Tibial artery (tissue), 4 donors: Measurements from ENCODE around the gene MYO1G.

Experiments used
- DNase-seq, 2 donors: peaks; one replicate each; pipeline ENCODE4 v3.0.0-alpha.2; 2019
- H3K27ac ChIP-seq, 2 donors: fragments of 200-600 bp; sonication (generic) in 1 of 2; 1 replicate in 1 of 2; 2 replicates in 1 of 2; pipeline ENCODE4 v1.5.1; 2018 to 2019; ENCODE audit warnings: mild to moderate bottlenecking in 1 of 2
- H3K27me3 ChIP-seq, 2 donors: fragments of 200-600 bp; sonication (generic) in 1 of 2; one replicate each; pipeline versions ENCODE4 v1.5.1 to v1.6.0; 2016 to 2019
- H3K36me3 ChIP-seq, 3 donors: fragments of 200-600 bp; sonication (generic) in 2 of 3; one replicate each; pipeline ENCODE4 v1.5.1; 2016 to 2019; ENCODE audit warnings: mild to moderate bottlenecking in 2 of 3
- H3K4me1 ChIP-seq, 4 donors: fragments of 200-600 bp; sonication (generic) in 2 of 4; 1 replicate in 3 of 4; 2 replicates in 1 of 4; pipeline ENCODE4 v1.5.1; 2016 to 2019
- H3K4me3 ChIP-seq, 2 donors: fragments of 200-600 bp; sonication (generic) in 1 of 2; 1 replicate in 1 of 2; 2 replicates in 1 of 2; pipeline ENCODE4 v1.5.1; 2018 to 2019; ENCODE audit warnings: mild to moderate bottlenecking in 2 of 2
- H3K9me3 ChIP-seq, 3 donors: fragments of 200-600 bp; sonication (generic) in 1 of 3; one replicate each; pipeline ENCODE4 v1.5.1; 2016 to 2019
- intact Hi-C: fragments of 100-400 bp; cut with DNase I; formaldehyde crosslinking; loops from one replicate; pipeline ENCODE4 v1.15.0; 2023; ENCODE audit warnings: low total_unique reads
- TF ChIP-seq, protein P1 (sequence below), 2 experiments: fragments of 200-600 bp in 1 of 2; fragments of 450-650 bp in 1 of 2; IDR thresholded peaks; one replicate each; pipeline ENCODE4 v1.5.1; 2017 to 2019; ENCODE audit warnings: antibody characterized with exemption in 2 of 2, mild to moderate bottlenecking in 1 of 2, moderate library complexity in 1 of 2

MYO1G gene

GRCh38 chr7:45001138-45001694 lies 22.4 kb upstream of the MYO1G start:
- H3K27me3 ChIP-seq: no peaks in the 10 kb centered on the region
- H3K9me3 ChIP-seq: no peaks in the 10 kb centered on the region
- H3K4me1 ChIP-seq: peaks cover 0 to 17% (median 15%) of the 10 kb centered on the region in 4 donors
- no peaks in the 10 kb centered on the region for H3K36me3 ChIP-seq
- peak overlapping the region; percentile 88 to 94 for H3K4me3 ChIP-seq
- intact Hi-C loops: loop anchor here (10.0 kb wide), 1 partner anchor 116 kb away; the partner anchor contains the start of gene PURB
- peak overlapping the region; percentile 85 to 96 for H3K27ac ChIP-seq
- TF ChIP-seq, protein P1, sequence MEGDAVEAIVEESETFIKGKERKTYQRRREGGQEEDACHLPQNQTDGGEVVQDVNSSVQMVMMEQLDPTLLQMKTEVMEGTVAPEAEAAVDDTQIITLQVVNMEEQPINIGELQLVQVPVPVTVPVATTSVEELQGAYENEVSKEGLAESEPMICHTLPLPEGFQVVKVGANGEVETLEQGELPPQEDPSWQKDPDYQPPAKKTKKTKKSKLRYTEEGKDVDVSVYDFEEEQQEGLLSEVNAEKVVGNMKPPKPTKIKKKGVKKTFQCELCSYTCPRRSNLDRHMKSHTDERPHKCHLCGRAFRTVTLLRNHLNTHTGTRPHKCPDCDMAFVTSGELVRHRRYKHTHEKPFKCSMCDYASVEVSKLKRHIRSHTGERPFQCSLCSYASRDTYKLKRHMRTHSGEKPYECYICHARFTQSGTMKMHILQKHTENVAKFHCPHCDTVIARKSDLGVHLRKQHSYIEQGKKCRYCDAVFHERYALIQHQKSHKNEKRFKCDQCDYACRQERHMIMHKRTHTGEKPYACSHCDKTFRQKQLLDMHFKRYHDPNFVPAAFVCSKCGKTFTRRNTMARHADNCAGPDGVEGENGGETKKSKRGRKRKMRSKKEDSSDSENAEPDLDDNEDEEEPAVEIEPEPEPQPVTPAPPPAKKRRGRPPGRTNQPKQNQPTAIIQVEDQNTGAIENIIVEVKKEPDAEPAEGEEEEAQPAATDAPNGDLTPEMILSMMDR (IDR thresholded peaks at IDR 0.05): no peak
- peak in 1 of 2 donors; percentile 44 for DNase-seq

- DNase-seq: peak; percentile 37 to 74
- no peaks in the 10 kb centered on the region for H3K36me3 ChIP-seq
- H3K27ac ChIP-seq: peak within 1 kb of the TSS; percentile 85 to 96
- peak within 1 kb of the TSS; percentile 88 to 94 for H3K4me3 ChIP-seq
- intact Hi-C loops: loop anchor here (10.0 kb wide), 1 partner anchor 116 kb away; the partner anchor contains the start of gene PURB
- peaks cover 0 to 17% (median 15%) of the 10 kb centered on the region in 4 donors for H3K4me1 ChIP-seq
- no peaks in the 10 kb centered on the region for H3K9me3 ChIP-seq
- H3K27me3 ChIP-seq: no peaks in the 10 kb centered on the region
- TF ChIP-seq, protein P1 (IDR thresholded peaks at IDR 0.05): no peak
Observed at GRCh38 chr7:45000093-45001032, 21.5 kb upstream of the MYO1G start, which contains the start of gene CCM2. TSS of gene CCM2 (plus strand) at chr7:45000201. CDS start at chr7:45000334, 133 bp downstream.

DNA sequence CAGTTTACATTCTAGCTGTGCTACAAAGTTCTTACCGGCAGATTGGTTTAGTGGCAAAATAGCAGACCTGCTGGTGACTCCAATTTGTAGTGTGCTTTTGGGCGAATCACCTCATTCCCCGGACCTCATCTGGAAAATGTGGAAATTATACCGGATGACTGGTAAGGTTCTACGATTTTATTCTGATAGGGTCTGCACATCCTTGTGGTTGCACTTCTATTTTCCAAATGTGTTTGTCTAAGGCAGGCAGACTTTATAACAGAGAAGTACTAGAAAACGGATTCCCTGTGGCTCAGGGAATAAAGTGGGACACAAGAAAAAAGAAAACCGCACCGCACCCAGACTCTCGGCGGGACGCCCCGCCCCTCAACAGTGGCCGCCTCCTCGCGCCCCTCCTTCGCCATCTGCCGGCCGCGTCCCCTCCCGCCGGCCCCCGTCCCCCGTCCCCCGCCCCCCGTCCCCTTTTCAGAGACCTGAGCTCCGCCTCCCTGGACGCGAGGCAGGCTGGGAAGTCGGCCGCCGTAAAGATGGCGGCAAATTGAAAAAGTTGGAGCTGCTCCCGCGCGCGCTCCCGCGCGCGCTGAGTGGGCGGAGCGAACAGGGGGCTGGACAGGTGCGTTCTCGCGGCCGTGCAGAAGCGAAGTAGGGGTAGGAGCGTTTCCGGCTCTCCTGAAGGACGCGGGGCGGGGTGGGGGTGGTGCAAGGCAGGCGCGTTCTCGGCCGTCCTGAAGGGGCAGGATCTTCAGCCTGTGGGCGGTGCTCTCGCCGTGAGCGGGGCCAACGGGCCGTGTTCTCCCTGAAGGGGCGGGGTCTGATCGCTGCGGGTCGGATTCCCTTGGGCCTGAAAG lies 20.7 kb upstream of the MYO1G start:
- peaks cover 0 to 17% (median 15%) of the 10 kb centered on the region in 4 donors for H3K4me1 ChIP-seq
- intact Hi-C loops: loop anchor here (5.0 to 10.0 kb wide), 2 partner anchors 88 to 115 kb away; partner anchors contain the start of genes NACAD and PURB
- H3K27ac ChIP-seq: peak overlapping the region; percentile 85 to 89
- H3K36me3 ChIP-seq: no peaks in the 10 kb centered on the region
- H3K4me3 ChIP-seq: peak overlapping the region; percentile 88 to 94
- no peaks in the 10 kb centered on the region for H3K27me3 ChIP-seq
- TF ChIP-seq, protein P1 (IDR thresholded peaks at IDR 0.05): no peak
- H3K9me3 ChIP-seq: no peaks in the 10 kb centered on the region
- peak; percentile 99 to 100 for DNase-seq

DNA sequence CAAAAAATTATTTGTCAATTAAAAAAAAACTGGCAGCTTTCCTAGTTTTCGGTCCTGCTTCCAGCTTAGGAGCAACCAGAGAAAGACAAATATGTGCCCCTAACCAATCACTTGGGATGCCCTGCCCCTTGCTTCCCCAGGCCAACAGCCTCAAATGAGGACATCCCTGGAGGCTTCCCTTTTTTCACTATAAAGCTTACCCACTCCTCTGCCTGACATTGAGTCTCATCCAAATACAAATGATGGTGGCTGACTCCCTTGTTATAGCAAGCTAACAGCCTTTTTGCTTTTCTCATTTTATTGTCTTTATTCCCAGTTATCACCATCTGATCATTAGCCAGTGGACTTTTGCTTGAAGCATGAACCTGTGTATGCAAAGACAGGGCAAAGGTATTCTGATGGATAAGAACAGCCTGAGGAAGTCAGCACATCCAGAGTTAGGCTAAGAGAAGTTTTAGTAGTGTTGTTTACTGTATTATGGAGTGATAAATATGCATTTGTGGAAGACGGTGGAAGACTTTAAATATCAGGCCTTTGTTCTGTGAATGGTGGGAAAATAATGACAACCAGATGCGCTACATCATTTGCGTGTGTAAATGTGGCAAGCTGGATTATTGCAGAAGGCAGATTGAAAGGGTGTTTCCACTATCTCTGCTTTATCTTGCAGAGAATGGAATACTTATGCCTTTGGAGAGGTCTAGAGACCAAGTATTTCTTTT lies 19.5 kb upstream of the MYO1G start:
- no peaks in the 10 kb centered on the region for H3K36me3 ChIP-seq

More for the DNA sequence above, 19.5 kb upstream of the MYO1G start:
- no peak for DNase-seq
- H3K4me3 ChIP-seq: peak overlapping the region; percentile 88 to 94
- H3K9me3 ChIP-seq: no peaks in the 10 kb centered on the region
- TF ChIP-seq, protein P1 (IDR thresholded peaks at IDR 0.05): no peak
- intact Hi-C loops: loop anchor here (5.0 kb wide), 1 partner anchor 89 kb away; the partner anchor contains the start of gene NACAD
- peak overlapping the region; percentile 85 to 89 for H3K27ac ChIP-seq
- no peaks in the 10 kb centered on the region for H3K27me3 ChIP-seq
- peaks cover 0 to 17% (median 15%) of the 10 kb centered on the region in 4 donors for H3K4me1 ChIP-seq
